Renal cortex interstitium (tissue), 11 donors: ENCODE data around the gene NDUFV2. TPM values are rescaled to one million over a fixed set of nuclear protein-coding genes. Genes with fewer than 3 reads are reported as not detected.

Experiments
- DNase-seq, 11 donors: peaks; one replicate each; pipeline ENCODE4 v3.0.0-alpha.2; 2013; ENCODE audit warnings: low read depth in 9 of 11, low spot score in 4 of 11; ENCODE audit errors: extremely low read depth in 1 of 11
- polyA plus RNA-seq, 3 donors: library from polyadenylated mRNA; unstranded; fragments of 120-200 nt; gene quantifications; one replicate each; pipeline ENCODE4 v1.2.1, GENCODE V29; 2013; ENCODE audit not compliant: insufficient read length in 3 of 3

Gene NDUFV2
- polyA plus RNA-seq, 3 donors, result 118 to 128 (median 127) TPM

GRCh38 chr18:9104244-9104901 lies 1.9 kb downstream of the NDUFV2 start:
- DNase-seq, result no peak

- DNase-seq, result no peak
These were observed 2.9 kb downstream of the NDUFV2 start for GRCh38 chr18:9105420-9105819.

- DNase-seq, result no peak
These were observed 3.6 kb downstream of the NDUFV2 start for GRCh38 chr18:9106094-9106493.

- DNase-seq, result no peak
These were observed 4.5 kb downstream of the NDUFV2 start for GRCh38 chr18:9106800-9107584.

GRCh38 chr18:9108911-9109310 lies 6.4 kb downstream of the NDUFV2 start:
- no peak for DNase-seq

GRCh38 chr18:9109523-9109922 lies 7.0 kb downstream of the NDUFV2 start:
- no peak for DNase-seq

GRCh38 chr18:9113468-9114149 lies 11.1 kb downstream of the NDUFV2 start:
- no peak for DNase-seq

GRCh38 chr18:9115984-9116383 lies 13.5 kb downstream of the NDUFV2 start:
- no peak for DNase-seq

- DNase-seq, result no peak
These were observed 15.7 kb downstream of the NDUFV2 start for GRCh38 chr18:9117980-9118841.

GRCh38 chr18:9120796-9121195 lies 18.3 kb downstream of the NDUFV2 start:
- no peak for DNase-seq

- no peak for DNase-seq
These were observed 21.0 kb downstream of the NDUFV2 start for GRCh38 chr18:9123520-9123919.

GRCh38 chr18:9124824-9125223 lies 22.3 kb downstream of the NDUFV2 start:
- DNase-seq, result no peak

- DNase-seq, result no peak
These were observed 23.8 kb downstream of the NDUFV2 start for GRCh38 chr18:9126337-9126736.

- no peak for DNase-seq
These were observed 27.7 kb downstream of the NDUFV2 start for GRCh38 chr18:9130195-9130594.

- DNase-seq, result no peak
These were observed 28.3 kb downstream of the NDUFV2 start for GRCh38 chr18:9130806-9131205.

- DNase-seq, result no peak
These were observed 30.1 kb downstream of the NDUFV2 start for GRCh38 chr18:9132628-9133027.

- no peak for DNase-seq
These were observed 30.7 kb downstream of the NDUFV2 start for GRCh38 chr18:9133225-9133624.

GRCh38 chr18:9135081-9135911 lies 32.8 kb downstream of the NDUFV2 start:
- no peak for DNase-seq
